GM12878 (cell line): ENCODE results near the gene ENOX2. TPM values are rescaled to one million over a fixed set of nuclear protein-coding genes. Genes with fewer than 3 reads are reported as not detected.

Experiments used
- ASH2L ChIP-seq: fragments of 300-600, 200-600 bp; sonication (generic); IDR thresholded peaks from 2 replicates; pipeline ENCODE4 v1.6.1; 2017; ENCODE audit warnings: low read depth, mild to moderate bottlenecking, borderline replicate concordance
- CBX5 ChIP-seq: sonication (generic); IDR thresholded peaks from 2 replicates; pipeline ENCODE4 v1.6.1; 2016; ENCODE audit warnings: low read depth, moderate library complexity, mild to moderate bottlenecking, inconsistent platforms
- CREB1 ChIP-seq: IDR thresholded peaks from 2 replicates; pipeline ENCODE4 v1.6.1; 2012; ENCODE audit warnings: low read depth, mild to moderate bottlenecking, inconsistent platforms
- CREM ChIP-seq: IDR thresholded peaks from 2 replicates; pipeline ENCODE4 v1.6.1; 2014; ENCODE audit warnings: antibody characterized with exemption, low read depth
- CTCF ChIP-seq, 3 experiments: IDR thresholded peaks in 2 of 3; conservative IDR thresholded peaks in 1 of 3; 2 replicates each; pipeline ENCODE4 v1.5.1; 2011; ENCODE audit warnings: low read depth in 3 of 3, low read length in 3 of 3, mild to moderate bottlenecking in 3 of 3, control low read depth in 2 of 3, moderate library complexity in 2 of 3, inconsistent platforms in 1 of 3, mixed read lengths in 1 of 3; ENCODE audit not compliant: control insufficient read depth in 2 of 3, insufficient read depth in 1 of 3; ENCODE audit errors: extremely low read depth in 1 of 3
- E2F8 ChIP-seq: fragments of 450-650 bp; IDR thresholded peaks from 2 replicates; pipeline ENCODE4 v1.6.1; 2018; ENCODE audit warnings: mild to moderate bottlenecking, low read depth, moderate library complexity; ENCODE audit not compliant: partially characterized antibody
- FOXK2 ChIP-seq: fragments of 450-650 bp; IDR thresholded peaks from 2 replicates; pipeline ENCODE4 v1.6.1; 2017; ENCODE audit warnings: mild to moderate bottlenecking, moderate library complexity
- IRF3 ChIP-seq: fragments of 450-650 bp; IDR thresholded peaks from 2 replicates; pipeline ENCODE4 v1.6.1; 2014; ENCODE audit warnings: mild to moderate bottlenecking
- JUNB ChIP-seq: IDR thresholded peaks from 2 replicates; pipeline ENCODE4 v1.6.1; 2016; ENCODE audit warnings: antibody characterized with exemption, mild to moderate bottlenecking
- MEF2B ChIP-seq: fragments of 450-650 bp; IDR thresholded peaks from 2 replicates; pipeline ENCODE4 v1.6.1; 2018; ENCODE audit warnings: mild to moderate bottlenecking, moderate library complexity; ENCODE audit not compliant: partially characterized antibody, poor library complexity, severe bottlenecking
- POLR2AphosphoS5 ChIP-seq: IDR thresholded peaks from 2 replicates; pipeline ENCODE4 v1.6.1; 2011; ENCODE audit warnings: mild to moderate bottlenecking, low read length, inconsistent platforms
- RAD51 ChIP-seq: fragments of 450-650 bp; IDR thresholded peaks from 2 replicates; pipeline ENCODE4 v1.6.1; 2016; ENCODE audit warnings: moderate library complexity, mild to moderate bottlenecking, inconsistent platforms
- SMAD5 ChIP-seq: IDR thresholded peaks from 2 replicates; pipeline ENCODE4 v1.6.1; 2016; ENCODE audit warnings: antibody characterized with exemption, low read depth
- SP1 ChIP-seq: IDR thresholded peaks from one replicate; pipeline ENCODE4 v1.6.1; 2011; ENCODE audit warnings: low read depth, low read length
- ZNF274 ChIP-seq: IDR thresholded peaks from one replicate; pipeline ENCODE4 v1.8.0; 2011; ENCODE audit not compliant: insufficient read length, insufficient read depth
- ZNF622 ChIP-seq: fragments of 450-650 bp; IDR thresholded peaks from 2 replicates; pipeline ENCODE4 v1.6.1; 2017; ENCODE audit warnings: mild to moderate bottlenecking, inconsistent platforms
- polyA plus RNA-seq, 11 experiments: library from polyadenylated mRNA; depleted of rRNA in 4 of 11; unstranded in 6 of 11; stranded (reverse) in 5 of 11; fragments of >200 nt; fragmentation: Nextera tagmentation in 4 of 11; fragmentation: Illumina TruSeq in 1 of 11; extraction: Ambion mirVana in 4 of 11; extraction: Trizol in 1 of 11; gene quantifications; 1 replicate in 1 of 11; 2 replicates in 10 of 11; pipeline versions ENCODE4 v1.2.1 to v1.2.3, GENCODE V29; 2011 to 2016; ENCODE audit warnings: inconsistent platforms in 2 of 11, missing spikeins in 2 of 11, low read depth in 1 of 11
- total RNA-seq, 4 experiments: library from RNA; depleted of rRNA in 3 of 4; stranded (reverse); fragments of >200 nt in 3 of 4; fragmentation: Illumina TruSeq in 1 of 4; extraction: Trizol in 1 of 4; gene quantifications; 2 replicates each; pipeline versions ENCODE4 v1.2.1 to v1.2.3, GENCODE V29; 2013 to 2021
- TF ChIP-seq, protein P1 (sequence below): fragments of 450-650 bp; IDR thresholded peaks from 2 replicates; pipeline ENCODE4 v1.6.1; 2017; ENCODE audit warnings: borderline replicate concordance
- TF ChIP-seq, protein P2 (sequence below): fragments of 450-650 bp; IDR thresholded peaks from 2 replicates; pipeline ENCODE4 v1.6.1; 2017; ENCODE audit warnings: mild to moderate bottlenecking, moderate library complexity

The ENOX2 gene
- total and polyA plus RNA-seq, 10 of the 15 experiments (the other 5 are each of a cell fraction or from before 2014, with no cell fraction given), result 3.2 to 13.0 (median 7.7) TPM

DNA sequence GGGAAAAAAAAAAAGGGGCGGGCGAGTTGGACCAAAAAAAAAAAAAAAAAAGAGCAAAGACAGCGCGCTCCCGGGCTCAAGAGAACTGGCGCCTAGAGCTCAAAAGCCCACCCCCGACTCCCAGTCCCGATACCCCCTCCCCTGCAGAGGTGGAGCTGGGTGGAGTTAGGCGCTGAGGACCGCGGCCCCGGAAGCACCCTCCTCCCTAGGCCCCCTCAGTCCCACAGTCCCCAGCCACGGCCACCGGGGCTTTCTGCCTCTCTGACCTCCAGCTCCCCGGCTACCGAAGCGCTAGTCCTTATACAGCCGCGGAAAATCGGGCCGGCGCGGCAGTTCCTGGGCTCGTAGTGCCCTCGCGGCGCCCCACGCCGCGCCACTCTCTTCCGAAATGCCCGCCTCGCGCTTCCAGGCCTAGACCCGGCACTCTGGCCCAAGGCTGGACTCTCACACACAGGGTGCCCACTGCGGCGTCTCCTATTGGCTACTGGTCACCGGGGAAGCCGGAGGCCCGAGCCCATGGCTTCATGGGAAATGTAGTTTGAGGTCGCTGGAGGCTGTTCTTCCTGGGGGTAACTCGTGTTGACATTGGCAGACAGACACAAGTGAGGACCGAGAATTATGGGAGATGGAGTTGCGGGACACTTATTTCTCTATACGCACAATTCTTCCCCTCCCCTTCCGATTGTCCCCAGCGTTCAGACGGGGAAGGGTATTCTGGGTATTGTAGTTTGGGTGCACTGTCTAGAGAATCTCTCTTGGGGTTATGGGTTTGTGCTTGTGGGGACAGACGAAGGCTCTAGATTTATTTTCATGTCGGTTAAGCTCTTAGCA, at the start of gene ENOX2 (continued):
- TF ChIP-seq CTCF (IDR thresholded peaks at IDR 0.05 in 2 of 3, conservative IDR thresholded peaks at IDR 0.05 in 1 of 3; ENCODE audit: control insufficient read depth in 2 of 3, extremely low read depth in 1 of 3, insufficient read depth in 1 of 3, low read depth in 3 of 3, low read length in 3 of 3), result no peak
- TF ChIP-seq RAD51, result 0 out of 2 replicates have a peak, but pooled peaks have one; percentile 40
- no peak for TF ChIP-seq ZNF622
- no peak for TF ChIP-seq CBX5
- TF ChIP-seq ASH2L, result no peak
- no peak for TF ChIP-seq E2F8
- TF ChIP-seq CREB1, result peak; percentile 62
- no peak for TF ChIP-seq SP1
- TF ChIP-seq, protein P1, sequence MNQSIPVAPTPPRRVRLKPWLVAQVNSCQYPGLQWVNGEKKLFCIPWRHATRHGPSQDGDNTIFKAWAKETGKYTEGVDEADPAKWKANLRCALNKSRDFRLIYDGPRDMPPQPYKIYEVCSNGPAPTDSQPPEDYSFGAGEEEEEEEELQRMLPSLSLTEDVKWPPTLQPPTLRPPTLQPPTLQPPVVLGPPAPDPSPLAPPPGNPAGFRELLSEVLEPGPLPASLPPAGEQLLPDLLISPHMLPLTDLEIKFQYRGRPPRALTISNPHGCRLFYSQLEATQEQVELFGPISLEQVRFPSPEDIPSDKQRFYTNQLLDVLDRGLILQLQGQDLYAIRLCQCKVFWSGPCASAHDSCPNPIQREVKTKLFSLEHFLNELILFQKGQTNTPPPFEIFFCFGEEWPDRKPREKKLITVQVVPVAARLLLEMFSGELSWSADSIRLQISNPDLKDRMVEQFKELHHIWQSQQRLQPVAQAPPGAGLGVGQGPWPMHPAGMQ, result no peak
- TF ChIP-seq POLR2AphosphoS5, result peak; percentile 52; the same call in 1 of the 2 replicates
- TF ChIP-seq MEF2B, result no peak
- no peak for TF ChIP-seq JUNB
- no peak for TF ChIP-seq IRF3
- TF ChIP-seq SMAD5, result 0 out of 2 replicates have a peak, but pooled peaks have one; percentile 34
- TF ChIP-seq, protein P2, sequence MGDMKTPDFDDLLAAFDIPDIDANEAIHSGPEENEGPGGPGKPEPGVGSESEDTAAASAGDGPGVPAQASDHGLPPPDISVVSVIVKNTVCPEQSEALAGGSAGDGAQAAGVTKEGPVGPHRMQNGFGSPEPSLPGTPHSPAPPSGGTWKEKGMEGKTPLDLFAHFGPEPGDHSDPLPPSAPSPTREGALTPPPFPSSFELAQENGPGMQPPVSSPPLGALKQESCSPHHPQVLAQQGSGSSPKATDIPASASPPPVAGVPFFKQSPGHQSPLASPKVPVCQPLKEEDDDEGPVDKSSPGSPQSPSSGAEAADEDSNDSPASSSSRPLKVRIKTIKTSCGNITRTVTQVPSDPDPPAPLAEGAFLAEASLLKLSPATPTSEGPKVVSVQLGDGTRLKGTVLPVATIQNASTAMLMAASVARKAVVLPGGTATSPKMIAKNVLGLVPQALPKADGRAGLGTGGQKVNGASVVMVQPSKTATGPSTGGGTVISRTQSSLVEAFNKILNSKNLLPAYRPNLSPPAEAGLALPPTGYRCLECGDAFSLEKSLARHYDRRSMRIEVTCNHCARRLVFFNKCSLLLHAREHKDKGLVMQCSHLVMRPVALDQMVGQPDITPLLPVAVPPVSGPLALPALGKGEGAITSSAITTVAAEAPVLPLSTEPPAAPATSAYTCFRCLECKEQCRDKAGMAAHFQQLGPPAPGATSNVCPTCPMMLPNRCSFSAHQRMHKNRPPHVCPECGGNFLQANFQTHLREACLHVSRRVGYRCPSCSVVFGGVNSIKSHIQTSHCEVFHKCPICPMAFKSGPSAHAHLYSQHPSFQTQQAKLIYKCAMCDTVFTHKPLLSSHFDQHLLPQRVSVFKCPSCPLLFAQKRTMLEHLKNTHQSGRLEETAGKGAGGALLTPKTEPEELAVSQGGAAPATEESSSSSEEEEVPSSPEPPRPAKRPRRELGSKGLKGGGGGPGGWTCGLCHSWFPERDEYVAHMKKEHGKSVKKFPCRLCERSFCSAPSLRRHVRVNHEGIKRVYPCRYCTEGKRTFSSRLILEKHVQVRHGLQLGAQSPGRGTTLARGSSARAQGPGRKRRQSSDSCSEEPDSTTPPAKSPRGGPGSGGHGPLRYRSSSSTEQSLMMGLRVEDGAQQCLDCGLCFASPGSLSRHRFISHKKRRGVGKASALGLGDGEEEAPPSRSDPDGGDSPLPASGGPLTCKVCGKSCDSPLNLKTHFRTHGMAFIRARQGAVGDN, result no peak
- peak; percentile 83; the same call in 1 of the 2 replicates for TF ChIP-seq CREM
- TF ChIP-seq ZNF274, result no peak
- TF ChIP-seq FOXK2, result peak; percentile 79
